Measurements from ENCODE around the gene ENPP7.
"Not testable (repeated sequence)": the region's sequence is repeated elsewhere in the genome, so short reads cannot be mapped to it uniquely, and the experiment has no call there.

ENPP7 gene

DNA sequence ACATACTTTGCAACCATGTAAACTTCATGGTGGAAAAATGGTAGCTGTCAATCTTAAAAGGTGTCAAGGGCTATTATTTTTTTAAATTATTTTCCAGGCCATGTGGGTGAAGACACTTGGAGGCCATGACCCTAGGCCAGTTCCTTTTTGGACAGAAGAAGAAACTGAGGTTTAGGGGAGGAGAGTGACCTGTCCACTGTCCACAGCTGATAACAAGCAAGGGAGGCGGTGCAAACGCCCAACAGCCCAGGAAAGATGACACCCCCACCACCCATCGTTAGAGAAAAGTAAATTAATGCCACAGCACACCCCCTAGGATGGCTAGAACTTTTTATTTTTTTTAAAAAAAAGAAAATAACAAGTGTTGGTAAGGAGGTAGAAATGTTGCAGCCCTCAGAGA, 19.2 kb downstream of the ENPP7 start:
- no peak for DNase-seq

DNA sequence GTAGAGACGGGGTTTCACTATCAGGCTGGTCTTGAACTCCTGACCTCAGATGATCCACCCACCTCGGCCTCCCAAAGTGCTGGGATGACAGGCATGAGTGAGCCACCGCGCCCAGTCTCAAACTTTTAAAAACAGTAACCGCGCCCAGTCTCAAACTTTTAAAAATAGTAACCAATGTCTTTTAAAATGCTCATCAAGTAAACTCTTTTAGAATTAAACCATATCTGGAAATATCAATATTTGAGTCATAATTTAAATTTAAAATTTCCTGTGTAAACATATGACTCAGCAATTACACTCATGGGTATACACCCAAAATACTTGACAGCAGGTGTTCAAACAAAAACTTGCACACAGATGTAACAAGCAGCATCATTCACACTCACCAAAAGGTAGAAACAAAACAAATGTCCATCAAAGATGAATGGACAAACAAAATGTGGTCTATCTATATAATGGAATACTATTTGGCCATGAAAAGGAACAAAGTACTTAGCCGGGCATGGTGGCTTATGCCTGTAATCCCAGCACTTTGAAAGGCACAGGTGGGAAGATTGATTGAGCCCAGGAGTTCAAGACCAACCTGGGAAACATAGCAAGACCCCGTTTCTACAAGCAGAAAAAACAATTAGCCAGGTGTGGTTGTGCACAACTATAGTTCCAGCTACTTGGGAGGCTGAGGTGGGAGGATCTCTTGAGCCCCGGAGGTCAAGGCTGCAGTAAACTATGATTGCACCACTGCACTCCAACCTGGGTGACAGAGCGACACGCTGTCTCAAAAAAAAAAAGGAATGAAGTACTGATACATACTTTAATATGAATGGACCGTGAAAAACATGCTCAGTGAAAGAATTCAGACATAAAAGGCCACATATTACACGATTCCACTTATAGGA, 20.2 kb downstream of the ENPP7 start:
- no peak for DNase-seq

DNA sequence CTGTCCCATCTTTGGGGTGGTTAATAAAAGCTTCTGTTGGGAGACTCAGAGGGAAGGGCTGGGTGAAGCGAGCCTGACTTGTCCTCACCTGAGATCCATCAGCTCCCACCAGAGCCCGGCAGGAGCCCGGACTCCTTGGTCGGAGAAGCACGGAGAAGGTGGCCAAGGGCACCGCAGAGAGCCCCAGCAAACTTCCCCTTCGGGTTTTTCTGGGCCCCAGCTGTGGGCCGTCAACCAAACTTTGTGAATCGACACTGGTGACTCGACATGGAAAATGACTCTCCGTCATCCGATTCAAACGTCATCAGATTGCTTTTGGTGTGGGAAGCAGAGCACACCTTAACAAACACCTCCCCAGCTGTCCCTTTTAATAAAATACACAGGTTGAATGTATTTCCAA, 21.4 kb downstream of the ENPP7 start:
- DNase-seq: no peak

DNA sequence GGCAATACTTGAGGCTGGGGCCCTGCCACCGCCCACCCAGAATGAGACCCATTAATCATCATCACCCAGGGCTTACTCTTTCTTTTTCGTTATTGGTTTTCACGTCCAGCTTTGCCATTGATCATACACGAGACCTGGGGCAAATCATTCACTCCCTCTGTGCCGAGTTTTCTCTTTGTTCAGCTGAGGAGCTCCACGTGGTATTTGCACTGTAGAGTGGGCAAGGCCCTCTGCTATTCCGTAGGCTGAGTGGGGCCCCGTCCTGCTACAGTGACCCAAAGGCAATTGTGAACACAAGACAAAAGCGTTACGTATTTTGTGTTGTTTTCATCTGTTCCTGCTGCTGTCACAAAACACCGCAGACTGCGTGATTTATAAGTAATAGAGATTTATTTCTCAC, 23.6 kb downstream of the ENPP7 start:
- DNase-seq: no peak

DNA sequence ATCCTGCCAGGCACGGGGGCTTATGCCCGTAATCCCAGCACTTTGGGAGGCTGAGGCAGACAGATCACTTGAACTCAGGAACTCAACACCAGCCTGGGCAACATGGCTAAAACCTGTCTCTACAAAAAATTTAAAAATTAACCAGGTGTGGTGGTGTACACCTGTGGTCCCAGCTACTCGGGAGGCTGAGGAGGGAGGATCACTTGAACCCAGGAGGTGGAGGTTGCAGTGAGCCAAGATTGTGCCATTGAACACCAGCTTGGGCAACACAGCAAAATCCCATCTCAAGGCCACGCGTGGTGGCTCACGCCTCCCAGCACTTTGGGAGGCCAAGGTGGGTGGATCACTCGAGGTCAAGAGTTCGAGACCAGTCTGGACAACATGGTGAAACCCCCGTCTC, 24.2 kb downstream of the ENPP7 start:
- DNase-seq: not testable (repeated sequence)

DNA sequence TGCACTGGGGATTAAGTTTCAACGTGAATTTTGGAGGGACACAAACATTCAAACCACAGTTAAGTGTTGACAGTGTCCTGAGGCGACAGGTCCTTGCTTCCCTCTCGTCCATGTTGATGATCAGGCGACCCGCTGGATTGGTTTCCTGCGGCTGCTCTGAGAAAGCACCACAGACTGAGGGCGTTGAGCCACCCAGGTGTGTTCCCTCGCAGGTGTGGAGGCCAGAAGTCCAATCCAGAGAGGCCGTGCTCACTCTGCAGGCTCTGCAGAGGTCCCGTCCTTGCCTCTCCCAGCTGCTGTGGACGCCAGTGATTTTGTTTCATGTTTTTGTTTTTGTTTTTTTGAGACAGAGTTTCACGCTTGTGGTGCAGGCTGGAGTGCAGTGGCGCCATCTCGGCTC, 24.8 kb downstream of the ENPP7 start:
- no peak for DNase-seq

DNA sequence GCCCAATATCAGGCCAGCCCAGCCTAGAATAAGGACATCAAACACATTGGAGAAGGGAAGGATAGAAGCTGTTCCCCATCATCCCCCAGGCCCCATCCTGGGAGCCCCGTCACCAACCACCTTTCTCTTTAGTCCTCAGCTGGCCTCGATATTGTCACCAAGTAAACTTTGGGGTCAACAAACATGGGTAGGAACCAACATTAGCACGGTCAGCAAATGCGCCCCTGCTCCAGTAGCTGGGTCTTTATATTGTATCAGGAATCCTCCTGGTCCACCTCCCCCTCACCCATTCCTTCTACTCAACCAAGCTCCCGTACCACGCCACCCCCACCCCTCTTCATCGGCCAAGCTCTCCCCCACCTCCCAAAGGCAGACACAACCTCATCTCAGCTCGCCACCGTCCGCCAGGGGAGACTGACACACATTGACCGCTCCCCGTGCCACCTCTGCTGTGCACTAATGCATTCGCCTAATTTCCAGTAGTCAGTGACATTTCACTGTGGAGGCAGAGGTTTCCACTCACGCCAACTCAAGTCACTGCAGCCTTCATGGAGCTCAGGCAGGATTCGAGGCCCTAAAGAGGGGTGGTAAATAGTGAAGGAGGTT, 26.5 kb downstream of the ENPP7 start:
- DNase-seq: no peak

DNA sequence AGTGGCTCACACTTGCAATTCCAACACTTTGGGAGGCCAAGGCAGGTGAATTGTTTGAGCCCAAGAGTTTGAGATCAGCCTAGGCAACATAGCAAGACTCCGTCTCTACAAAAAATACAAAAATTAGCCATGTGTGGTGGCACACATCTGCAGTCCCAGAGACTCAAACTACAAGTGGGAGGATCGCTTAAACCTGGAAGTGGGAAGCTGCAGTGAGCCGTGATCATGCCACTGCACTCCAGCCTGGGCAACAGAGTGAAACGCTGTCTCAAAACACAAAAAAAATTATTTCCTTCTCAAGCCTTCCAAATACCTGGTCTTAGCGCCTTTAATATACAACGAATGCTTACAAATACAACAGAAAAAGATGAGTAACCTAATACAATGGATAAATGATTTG, 27.5 kb downstream of the ENPP7 start:
- no peak for DNase-seq

DNA sequence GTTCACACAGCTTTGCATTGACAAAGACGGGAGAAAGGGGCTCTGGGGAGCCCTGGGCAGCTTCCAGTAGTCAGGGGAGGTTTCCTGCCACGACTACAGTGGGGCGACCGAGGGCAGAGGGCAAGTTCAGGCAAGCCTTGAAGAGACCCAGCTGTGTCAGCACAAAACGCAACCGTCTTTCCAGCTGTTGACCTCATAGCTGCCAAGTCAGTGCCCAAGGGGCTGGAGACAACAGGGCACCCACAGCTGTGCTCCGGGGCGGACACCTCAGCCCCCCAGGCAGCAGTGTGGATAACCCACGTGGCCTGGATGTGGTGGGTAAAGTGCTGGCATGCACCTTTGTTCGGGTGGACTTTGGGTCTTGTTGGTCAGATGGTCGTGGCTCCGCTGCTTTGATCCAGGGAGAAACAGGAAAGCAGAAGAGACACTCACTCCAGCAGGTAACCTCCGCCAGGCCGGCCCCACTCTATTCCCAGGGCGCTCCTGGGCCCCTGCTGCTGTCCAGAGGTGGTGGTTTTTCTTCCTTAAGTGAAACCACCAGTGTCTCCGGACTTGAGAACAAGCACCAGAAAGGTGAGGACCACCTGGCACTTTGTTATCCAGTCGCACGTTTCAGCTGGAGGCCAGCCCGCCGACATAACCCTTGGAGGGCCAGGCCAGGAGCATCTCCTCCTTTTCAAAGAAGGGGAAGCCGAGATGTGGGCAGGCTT, 29.6 kb downstream of the ENPP7 start:
- no peak for DNase-seq

DNA sequence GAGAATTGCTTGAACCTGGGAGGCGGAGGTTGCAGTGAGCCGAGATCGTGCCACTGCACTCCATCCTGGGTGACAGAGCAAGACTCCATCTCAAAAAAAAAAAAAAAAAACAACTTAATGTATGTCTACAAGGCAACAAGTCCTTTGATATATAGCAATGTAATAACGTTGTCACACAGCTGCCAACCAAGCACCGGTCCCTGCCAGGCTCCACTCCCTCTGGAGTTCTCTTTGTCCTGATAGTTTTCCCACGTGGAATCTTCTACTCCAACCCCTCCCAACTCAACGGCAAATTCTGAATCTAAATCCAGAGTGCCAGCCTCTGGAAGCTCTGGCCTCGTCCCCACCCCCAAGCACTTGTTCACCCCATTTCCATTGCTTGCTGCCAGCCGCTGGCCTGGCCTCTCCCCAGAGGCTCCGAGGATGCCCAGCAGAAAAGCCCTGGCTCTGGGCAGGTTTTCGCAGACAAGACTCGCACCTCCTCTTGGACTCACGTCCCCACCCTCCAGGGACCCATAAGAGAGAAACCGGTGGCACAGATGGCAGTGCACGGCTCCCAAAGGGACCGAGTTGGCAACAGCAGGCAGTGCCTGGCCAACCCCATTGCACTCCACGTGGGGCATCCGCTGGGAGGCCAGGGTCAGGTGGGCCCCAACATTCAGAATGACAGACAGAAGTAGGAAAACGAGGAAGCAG, 31.3 kb downstream of the ENPP7 start:
- DNase-seq: no peak

DNA sequence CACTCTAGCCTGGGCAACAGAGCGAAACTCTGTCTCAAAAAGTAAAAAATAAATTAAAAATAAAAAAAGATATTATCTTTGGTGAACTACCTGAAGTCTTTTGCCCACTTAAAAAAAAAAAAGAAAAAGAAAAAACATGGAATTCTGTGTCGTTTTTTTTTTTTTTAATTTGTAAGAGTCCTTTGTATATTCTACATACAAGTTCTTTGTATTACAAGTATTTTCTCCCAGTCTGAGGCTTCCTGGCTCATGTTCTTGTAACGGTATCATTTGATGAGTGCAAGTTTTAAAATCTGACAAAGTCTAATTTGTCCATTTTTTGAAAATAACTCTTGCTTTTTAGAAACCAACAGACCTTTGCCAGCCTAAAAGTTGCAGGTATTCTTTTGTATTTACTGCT, 35.0 kb downstream of the ENPP7 start:
- DNase-seq: no peak

DNA sequence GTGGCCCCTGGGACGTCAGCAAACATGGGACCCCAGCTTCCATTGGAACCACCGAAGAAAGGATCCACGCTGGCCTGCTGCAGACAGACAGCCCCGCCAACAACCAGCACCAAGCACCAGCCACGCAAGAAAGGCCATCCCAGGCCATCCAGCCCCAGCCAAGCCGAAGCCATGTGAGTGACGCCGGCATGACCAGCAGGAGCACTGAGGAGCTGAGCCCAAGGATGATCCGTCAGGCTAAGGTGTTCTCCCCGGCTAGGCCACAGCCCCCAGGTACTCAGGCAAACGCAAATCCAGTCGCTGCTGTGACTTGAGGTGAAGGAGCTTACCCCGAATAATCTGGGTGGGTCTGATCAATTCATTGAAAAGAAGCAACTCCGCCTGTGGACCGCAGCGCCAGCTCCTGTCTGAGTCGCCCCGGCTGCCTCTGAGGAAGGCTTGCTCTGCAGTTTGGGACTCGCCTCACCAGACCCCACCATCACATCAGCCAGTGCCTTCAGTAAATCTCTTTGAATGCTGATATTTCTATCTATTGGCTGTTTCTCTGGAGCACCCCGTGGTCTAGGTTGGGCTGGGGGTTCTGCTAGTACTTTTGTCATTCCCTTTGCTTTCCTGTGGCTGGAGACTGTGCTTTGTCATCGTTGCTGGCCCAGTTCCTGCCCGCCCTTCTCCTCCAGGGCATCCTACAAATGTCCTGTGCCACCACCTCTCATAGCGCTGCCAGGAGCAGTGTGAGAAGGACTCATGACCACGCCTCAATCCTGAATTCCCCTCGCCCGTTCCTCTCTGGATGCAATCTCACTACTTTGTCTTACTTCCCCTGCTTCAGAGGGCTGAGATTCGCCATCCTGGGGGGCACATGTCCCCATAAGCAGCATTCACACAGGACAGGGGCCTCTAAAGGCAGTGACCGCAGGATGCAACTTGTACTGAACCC, 39.1 kb downstream of the ENPP7 start:
- no peak for DNase-seq

DNA sequence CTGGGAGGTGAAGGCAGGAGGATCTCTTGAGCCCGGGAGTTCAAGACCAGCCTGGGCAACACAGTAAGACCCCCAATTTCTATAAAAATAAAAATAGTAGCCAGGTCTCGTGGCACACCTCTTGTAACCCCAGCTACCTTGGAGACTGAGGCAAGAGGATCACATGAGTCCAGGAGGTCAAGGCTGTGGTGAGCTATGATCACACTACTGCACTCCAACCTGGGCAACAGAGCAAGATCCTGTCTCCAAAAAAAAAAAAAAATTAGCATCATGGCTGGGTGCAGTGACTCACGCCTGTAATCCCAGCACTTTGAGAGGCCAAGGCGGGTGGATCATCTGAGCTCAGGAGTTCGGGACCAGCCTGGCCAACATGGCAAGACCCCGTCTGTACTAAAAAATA, 40.5 kb downstream of the ENPP7 start:
- DNase-seq: no peak

DNA sequence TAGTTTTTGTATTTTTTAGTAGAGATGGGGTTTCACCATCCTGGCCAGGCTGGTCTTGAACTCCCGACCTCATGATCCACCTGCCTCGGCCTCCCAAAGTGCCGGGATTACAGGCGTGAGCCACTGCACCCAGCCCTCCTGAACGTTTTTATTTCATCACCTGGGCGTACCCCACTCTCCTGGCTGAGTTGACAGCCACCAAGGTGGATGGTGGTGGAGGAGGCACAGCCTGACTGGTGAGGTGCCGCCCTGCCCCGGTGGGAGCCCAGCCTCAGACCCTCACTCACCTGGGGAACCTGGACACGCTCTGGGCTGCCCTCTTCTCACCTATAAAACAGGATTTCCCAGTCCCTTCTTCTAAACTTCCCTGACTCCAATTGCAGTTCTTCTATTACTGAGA, 42.0 kb downstream of the ENPP7 start:
- not testable (repeated sequence) for DNase-seq

DNA sequence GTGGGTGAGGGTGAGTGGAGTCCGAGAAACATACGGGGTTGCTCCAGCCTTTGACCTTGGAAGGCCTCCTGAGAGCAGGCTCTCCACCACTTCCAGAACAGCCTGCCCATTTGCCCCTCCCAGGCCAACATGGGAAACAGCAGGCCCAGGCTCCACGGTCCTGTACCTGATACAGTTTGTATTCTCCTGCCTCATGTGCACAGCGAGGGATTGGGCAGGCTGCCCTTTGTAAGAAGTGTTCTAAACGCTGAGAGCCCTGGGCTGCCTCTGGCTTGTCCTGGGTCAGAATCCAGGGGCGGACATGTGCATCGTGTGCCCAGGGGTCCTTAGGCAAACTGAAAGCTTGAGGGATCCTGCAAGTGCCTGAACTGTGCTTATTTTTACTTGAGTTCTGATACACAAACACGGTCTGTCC, 43.8 kb downstream of the ENPP7 start:
- DNase-seq: no peak

DNA sequence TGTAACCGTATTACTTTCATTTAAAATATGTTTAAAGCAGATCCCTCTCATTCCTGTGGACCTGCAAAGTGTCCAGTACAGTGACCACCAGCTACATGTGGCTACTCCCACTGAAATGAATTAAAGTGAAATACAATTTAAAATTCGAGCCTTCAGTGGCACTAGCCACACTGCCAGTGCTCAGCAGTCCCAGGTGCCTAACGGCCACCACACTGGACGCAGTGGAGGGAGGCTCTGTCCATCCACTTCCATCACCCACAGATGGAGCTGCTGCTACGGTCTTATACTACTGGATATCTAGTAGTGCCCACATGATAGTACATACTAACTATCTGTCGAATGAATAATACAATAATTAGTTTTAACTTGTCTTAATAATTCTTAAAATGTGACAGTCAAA, 44.9 kb downstream of the ENPP7 start:
- DNase-seq: no peak

DNA sequence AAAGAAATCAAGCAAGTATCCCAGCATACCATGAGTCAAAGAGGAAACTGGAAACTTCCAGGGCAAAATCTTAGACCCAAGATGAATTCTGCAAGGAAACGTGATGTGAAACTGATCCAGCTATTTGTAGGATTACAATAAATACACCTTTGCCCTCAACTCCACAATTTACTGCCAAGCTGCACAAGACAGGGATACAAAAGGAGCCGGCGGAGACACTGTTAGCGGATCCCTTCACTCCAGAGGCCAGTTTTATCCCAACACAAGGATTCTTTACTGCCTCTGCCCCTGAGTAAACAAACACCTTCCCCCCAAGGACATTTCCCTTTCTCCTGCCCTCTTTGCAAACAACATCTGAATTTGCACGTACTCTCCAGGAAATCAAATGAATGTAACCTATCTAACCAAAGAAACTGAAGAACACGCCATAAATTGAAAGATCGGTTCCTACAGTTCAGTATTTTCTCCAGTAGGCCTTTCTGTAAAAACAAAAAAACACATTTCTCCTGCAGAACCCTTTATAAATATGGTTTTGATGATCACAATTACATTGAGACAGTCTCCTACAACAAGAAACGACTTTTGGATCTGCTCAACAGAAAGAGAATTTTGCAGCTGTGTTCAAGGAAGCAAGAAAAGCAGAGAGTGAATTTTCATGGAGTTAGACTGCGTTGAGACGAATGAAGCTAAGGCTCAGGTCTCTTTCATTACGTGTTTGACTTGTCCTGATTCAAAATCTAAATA, 45.8 kb downstream of the ENPP7 start:
- no peak for DNase-seq

DNA sequence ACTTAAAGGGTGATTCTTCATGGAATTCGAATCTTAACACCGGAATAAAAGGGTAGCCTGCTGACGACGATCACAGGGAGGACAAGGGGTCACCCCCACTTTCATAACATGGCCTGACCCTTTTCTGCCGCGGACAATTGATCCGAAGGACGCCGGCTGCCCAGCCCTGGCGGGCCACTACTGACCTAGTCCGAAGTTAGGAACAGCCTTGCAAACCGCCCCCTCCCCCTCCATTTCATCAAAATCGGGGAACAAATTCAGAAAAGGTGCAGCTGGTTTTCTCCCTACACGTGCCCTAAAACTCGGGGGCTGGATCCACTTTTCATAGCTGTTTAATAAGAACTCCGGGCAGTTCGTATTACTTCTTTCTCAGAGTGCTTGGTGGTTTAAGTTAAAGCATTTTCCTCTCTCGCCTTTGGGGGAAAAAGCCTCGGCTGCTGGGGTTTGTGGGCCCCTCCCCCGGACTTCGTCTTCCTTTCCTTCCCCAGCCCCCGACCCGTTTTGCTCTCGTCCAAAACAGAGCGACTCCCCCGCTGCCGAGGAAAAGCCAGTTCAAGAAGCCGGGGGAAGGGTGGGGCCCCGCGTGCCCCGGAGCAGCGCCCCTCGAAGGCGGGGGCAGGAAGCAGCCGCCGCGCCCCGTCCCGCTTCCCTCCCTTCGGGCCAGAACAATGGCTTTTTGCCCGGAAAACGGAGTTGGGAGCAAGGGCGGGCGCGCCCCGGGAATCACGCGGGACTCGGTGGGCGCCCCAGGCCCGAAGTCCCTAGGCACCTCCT, 46.6 kb downstream of the ENPP7 start:
- DNase-seq: no peak

DNA sequence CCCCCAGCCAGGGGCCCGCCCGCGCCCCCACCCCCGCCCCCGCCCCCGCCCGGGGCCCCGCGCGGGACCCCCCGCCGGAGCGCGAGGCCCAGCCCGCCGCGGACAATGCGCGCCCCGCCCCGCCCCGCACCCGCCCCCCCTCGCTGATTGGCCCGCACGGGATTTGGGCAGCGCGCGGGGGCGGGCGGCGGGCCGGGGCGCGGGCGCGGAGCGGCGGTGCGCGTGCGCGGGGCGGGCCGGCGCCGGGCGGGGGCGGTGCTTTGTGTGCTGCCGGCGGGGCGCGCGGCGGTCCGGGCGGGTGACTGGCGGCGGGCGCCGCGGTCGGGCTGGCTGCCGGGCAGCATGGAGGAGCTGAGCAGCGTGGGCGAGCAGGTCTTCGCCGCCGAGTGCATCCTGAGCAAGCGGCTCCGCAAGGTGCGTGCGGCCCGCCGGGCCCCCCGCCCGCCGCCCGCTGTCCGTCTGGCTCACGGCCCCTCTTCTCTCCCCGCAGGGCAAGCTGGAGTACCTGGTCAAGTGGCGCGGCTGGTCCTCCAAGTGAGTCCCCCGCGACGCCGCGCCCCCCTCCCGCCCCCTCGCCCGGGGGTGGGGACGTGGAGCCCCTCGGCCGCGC, 47.3 kb downstream of the ENPP7 start, which contains the start of gene CBX2:
TSS of gene CBX2 (plus strand) at position 255 of the 610 bp plus-strand sequence. CDS start at position 343, 88 bp downstream.
- DNase-seq: peak; percentile 74

Data from central memory CD4-positive, alpha-beta T cell (primary cell).